Middle frontal gyrus (tissue), 1 donor: ENCODE measurements around the gene SLFN11.
"Not testable (repeated sequence)": the region's sequence is repeated elsewhere in the genome, so short reads cannot be mapped to it uniquely, and the experiment has no call there.

Experiments
- DNase-seq: peaks from one replicate; pipeline ENCODE4 v3.0.0-alpha.2; 2015; ENCODE audit warnings: low spot score; ENCODE audit errors: extremely low spot score

Gene SLFN11

GRCh38 chr17:35373534-35373983 lies at the start of gene SLFN11:
Gene SLFN11 (minus strand): TSS chr17:35373621. CDS start chr17:35363807, 9,814 bp downstream.
- no peak for DNase-seq

DNA sequence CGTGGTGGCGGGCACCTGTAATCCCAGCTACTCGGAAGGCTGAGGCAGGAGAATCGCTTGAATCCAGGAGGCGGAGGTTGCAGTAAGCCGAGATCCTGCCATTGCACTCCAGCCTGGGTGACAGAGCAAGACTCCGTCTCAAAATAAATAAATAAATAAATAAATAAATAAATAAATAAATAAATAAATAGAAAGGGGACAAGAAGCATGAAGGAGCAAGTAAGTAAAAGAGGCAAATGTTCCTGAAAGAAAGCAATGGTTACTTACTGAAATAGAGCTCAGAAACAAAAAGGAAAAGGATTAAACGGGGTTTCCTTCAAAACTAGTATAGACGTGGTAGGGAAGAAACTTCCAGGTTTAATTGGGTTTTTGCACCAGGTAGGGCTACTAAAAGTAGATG lies 47.6 kb upstream of the SLFN11 start:
- not testable (repeated sequence) for DNase-seq

- DNase-seq, result no peak
Observed at GRCh38 chr17:35416659-35417058, 43.2 kb upstream of the SLFN11 start.

GRCh38 chr17:35414707-35415106 lies 41.3 kb upstream of the SLFN11 start:
- DNase-seq, result not testable (repeated sequence)

DNA sequence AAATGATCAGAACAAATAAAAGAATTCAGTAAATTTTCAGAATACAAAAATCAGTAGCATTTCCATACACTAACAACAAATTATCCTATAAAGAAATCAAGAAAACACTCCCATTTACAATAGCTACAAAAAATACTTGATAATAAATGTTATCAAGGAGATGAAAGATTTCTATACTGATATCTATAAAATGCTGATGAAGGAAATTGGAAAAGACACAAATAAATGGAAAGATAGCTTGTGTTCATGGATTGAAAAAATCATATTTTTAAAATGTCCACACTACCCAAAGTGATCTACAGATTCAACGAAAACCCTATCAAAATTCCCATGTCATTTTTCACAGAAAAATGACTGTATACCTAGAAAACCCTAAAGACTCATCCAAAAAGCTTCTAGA lies 40.8 kb upstream of the SLFN11 start:
- DNase-seq, result no peak

DNA sequence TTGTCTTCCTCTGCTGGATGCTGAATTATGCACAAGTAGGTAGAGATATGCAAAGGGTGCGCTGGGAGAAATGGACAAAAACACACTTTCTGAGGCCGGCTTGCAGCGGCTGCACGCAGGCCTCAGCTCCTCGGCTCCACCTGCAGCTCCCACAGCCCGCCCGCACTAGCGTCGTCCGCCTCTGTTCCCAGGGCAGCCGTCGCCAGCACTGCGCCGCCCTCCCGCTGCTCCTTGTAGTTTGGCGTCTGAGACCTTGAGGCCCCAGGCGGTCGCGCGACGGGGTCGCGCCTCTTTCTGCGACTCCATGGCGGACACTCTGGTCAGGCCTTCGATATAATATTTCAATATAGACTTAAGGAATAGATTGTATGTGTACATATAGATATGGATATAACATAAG lies 34.1 kb upstream of the SLFN11 start:
- no peak for DNase-seq

DNA sequence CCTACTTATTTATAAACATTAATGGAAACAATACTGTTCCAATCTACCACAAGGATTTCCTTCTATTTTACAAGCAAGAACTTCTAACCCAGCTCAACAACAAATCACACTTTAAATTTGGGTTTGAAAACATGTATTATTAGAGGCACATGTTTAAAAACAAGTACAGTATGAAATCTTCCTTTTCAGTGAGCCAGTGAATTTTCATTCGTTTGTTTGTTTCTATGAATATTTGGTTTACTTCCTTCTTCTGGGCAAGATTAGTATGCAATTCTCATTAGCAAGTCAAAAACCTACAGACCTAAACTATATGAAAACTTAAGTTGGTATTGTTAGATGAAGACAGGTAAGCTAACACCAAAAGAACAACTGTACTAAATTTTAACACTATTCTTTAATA lies 33.1 kb upstream of the SLFN11 start:
- DNase-seq, result no peak

GRCh38 chr17:35404360-35404759 lies 30.9 kb upstream of the SLFN11 start:
- DNase-seq, result no peak

DNA sequence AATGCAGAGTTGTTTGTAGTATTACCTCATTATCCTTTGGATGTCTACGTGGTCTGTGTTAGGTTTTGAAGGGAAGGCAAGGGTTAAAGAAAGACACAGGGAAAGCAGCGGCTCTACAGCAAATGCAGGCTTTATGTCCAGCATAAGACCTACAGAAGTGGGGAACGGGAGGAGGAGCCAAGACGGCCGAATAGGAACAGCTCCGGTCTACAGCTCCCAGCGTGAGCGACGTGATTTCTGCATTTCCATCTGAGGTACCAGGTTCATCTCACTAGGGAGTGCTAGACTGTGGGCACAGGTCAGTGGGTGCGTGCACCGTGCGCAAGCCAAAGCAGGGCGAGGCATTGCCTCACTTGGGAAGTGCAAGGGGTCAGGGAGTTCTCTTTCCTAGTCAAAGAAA lies 20.4 kb upstream of the SLFN11 start:
- DNase-seq, result not testable (repeated sequence)

GRCh38 chr17:35390663-35391062 lies 17.2 kb upstream of the SLFN11 start:
- DNase-seq, result no peak

DNA sequence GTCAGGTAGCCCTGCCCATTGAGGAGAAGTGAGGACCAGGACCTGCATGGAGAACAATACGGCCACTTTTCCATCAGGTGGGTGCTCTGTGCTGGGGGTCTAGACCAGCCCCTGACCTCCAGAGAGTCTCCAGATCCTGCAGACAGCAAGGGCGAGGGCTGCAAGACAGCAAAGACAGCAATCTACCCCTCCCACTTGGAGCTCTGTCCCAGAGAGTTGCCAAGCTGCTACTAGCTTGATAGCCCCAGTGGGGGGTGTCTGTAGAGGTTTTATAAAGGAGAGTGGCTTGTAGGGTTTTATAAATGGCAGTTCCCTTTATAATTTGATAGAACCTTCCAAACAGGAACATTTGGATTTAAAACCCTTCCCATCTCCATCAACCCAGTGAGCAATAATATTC lies 16.7 kb upstream of the SLFN11 start:
- DNase-seq, result no peak

- DNase-seq, result no peak
Observed at GRCh38 chr17:35387496-35387895, 14.1 kb upstream of the SLFN11 start.

- DNase-seq, result no peak
Observed at GRCh38 chr17:35377706-35378105, 4.3 kb upstream of the SLFN11 start.

DNA sequence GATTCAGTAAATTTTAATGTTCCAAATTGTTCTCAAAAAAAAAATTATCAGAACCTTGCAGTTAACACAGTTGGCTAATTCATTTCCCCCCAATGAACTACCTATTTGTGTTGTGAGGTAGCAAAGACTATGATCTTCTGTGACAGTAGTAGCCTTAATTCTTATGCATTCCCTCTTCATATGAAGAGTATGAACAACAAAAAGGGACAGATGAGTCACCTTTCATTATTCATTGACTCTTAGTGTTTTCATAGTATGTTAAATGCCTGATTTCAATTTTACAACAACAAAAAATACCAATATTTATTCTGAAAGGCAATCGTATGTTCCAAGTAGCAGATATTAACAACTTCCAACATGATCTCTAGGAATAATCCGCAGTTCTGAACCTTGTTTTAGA lies 3.6 kb upstream of the SLFN11 start:
- no peak for DNase-seq

DNA sequence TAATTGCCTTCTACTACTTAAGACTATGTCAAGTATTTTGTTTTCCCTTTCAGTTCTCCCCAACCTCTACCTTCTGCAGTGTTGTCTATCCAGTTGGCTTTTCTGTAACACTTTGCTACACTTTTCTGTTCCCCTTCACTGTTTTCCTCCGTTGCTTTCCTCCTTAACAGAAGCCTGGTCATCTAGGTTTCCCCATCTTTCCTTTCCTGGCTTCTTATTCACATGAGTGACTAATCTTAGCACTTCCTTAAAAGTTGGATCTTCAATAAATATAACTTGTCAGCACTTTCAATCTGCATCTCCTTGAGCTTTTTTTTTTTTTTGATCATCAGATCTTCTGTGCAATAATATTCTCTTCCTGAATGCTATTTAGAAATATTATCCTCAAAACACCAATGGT lies 2.8 kb upstream of the SLFN11 start:
- DNase-seq, result no peak

DNA sequence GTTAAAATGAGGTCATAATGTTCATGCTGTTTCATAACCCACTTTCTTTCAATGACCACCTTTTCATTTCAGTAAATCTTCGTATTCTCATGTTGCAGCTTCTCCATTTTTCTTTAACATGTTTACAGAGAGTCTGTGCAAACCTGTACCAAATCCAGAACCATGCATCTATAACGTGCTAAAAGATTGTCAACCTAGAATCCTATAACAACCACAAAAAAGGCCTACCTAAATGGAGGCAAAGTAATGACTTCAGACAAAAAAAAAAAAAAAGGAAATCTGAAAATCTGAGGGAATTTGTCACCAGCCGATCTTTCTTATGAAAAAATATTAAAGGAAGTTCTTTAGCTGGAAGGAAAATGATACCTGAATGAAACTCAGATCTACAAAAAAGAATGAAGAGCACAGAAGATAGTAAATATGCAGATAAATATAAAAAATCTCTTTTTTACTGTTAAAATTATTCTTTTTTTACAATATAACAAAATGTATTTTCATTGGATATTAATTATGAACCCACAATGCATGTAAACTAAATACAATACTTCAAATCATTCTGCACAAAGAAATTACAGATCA lies 1.4 kb upstream of the SLFN11 start:
- no peak for DNase-seq

DNA sequence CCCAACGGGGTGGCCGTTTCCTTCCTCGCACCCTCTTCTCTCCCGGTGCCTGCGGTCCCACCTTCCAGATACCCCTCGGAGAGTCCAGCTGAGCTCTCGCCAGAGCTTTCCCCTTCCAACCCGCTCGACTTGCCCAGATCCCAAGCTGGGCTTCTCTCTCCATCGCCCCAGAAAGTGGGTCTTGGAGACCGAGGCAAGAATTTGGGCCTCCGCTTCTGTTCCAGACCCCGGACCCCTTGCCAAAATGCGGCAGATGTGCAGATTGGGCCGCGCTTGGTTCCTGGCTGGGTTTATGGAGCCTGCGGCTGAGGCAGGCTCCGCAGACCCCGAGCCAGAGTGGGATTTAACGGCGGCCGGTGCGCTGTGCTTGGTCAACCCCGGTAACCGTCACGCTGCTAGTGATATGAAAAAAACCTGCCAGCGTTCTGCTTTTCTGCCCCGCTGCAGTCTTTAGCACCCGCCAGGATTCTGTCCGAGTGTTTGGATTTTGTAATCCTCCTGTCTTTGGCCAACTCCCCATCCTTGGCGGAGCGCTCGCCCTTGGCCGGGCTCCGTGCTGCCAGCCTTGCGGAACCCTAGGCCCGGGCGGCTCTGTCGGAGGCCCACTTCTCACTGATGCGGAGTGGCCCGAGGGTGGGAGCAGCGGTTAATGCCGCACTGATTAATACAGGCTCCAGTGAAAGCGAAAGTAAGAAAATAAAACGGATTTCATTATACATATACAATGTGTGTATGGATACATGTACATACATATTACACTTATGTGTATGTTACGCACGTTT lies 754 bp upstream of the SLFN11 start:
- no peak for DNase-seq

DNA sequence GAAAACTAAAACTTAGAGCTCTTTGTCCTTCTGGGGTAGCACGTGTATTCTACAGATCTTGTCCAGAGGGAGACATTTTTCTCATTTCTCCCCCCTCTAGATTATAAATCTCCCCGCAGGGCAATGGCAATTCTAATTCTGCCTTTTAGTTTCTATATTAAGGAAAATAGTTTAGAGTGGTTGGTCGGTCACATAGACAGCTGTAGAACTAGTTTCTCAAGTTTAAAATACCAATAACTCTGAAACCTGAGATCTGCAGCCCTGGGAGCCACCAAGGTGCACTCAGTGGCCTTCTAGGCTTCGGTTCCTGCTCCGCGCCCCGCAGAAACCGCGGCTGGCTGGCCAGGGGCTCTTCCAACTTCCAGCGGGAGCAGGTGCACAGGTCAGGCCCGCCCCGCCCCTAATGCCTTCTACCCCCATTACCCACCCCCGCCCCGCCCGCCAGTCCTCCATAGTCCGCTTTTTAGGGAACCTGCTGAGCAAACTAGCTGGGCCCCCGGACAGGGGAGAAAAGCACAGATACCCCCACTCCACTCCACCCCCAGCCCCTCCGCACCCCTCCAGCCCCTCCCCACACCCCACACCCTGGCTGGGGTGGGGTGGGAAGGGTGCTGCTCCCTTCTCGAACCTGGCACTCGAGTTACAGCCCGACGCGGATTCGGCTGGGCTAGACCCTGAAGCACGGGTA lies 431 bp downstream of the SLFN11 start:
- no peak for DNase-seq

- no peak for DNase-seq
Observed at GRCh38 chr17:35371934-35372333, 1.5 kb downstream of the SLFN11 start.

- DNase-seq, result no peak
Observed at GRCh38 chr17:35368081-35368830, 5.2 kb downstream of the SLFN11 start.

DNA sequence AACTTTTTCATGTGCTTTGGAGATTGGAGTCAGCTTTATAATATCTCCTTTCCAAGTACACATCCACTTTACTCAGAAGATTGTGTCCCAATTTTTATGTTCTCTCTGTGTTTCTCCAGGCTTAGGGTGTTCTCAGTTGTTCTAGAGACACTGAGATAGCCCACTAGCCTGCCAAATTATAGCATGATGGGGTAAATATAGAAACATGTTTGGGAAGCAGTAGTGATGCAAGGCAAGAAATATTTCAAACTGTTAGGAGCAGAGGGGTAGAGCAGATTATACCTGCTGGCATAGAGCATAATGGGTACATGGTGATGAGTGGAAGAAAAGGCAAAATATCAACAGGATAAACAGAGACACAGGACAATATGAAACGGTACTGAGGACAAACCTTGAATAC lies 12.4 kb downstream of the SLFN11 start:
- DNase-seq, result no peak

DNA sequence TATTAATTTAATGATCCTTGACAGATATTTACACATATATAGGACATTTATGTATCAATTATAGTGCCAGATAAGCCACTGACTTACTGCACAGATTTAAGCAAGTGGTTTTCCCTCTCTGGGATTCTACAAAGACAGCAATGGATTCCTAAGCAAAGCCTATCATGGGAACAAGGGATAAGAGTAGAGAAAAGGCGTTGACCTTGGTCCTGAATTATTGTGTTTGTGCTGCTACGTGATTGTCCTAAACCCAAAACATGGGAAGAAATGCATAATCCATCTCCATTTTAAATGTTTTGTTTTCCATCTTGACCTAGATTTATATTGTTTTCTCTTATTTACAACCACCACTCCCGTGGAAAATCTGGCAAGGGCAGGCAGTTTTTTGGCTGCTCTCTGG lies 14.0 kb downstream of the SLFN11 start:
- no peak for DNase-seq
